Lower lobe of right lung (tissue), 2 donors: ENCODE results near the gene DCDC1. TPM values are rescaled to one million over a fixed set of nuclear protein-coding genes. Genes with fewer than 3 reads are reported as not detected.

ENCODE experiments used
- ATAC-seq, 2 donors: fragments of 200-7000 bp; cut with Tn5 transposase; one replicate each; pipeline ENCODE4 v1.9.1; 2020 to 2022; ENCODE audit warnings: mild to moderate bottlenecking in 2 of 2, moderate library complexity in 2 of 2
- DNase-seq: peaks from one replicate; pipeline ENCODE4 v3.0.0-alpha.2; 2020
- H3K27ac ChIP-seq: fragments of 200-600 bp; one replicate; pipeline ENCODE4 v1.8.0; 2022
- H3K27me3 ChIP-seq: fragments of 200-600 bp; one replicate; pipeline ENCODE4 v1.8.0; 2022; ENCODE audit warnings: low read depth
- H3K36me3 ChIP-seq: fragments of 200-600 bp; one replicate; pipeline ENCODE4 v1.8.0; 2022; ENCODE audit warnings: mild to moderate bottlenecking
- H3K4me1 ChIP-seq: fragments of 200-600 bp; one replicate; pipeline ENCODE4 v1.8.0; 2022
- H3K4me3 ChIP-seq: fragments of 200-600 bp; one replicate; pipeline ENCODE4 v1.8.0; 2022; ENCODE audit warnings: mild to moderate bottlenecking
- H3K9me3 ChIP-seq: fragments of 200-600 bp; one replicate; pipeline ENCODE4 v1.8.0; 2022
- CTCF ChIP-seq: fragments of 200-600 bp; IDR thresholded peaks from one replicate; pipeline ENCODE4 v1.8.0; 2022; ENCODE audit warnings: antibody characterized with exemption, mild to moderate bottlenecking
- intact Hi-C: fragments of 100-400 bp; cut with DNase I; formaldehyde crosslinking; loops from one replicate; pipeline ENCODE4 v1.11.0; 2022
- total RNA-seq: library from RNA; stranded (reverse); fragmentation: NEBNext Ultra II Directional; extraction: Animal tissue kit (Norgen Biotek cat#: 25700); gene quantifications from one replicate; pipeline ENCODE4 v1.2.1, GENCODE V29; 2021
- donor health status: DM: no; HTN: yes; CAD: no; lungs with severe emphysema.

Gene DCDC1
- total RNA-seq, 1 donor from 2014 or later: 4.1 TPM

- Histone ChIP-seq H3K27me3 (no peaks in the 10 kb centered on the region), H3K27ac (no peak overlapping the region), H3K36me3 (no peaks in the 10 kb centered on the region), H3K9me3 (peaks cover 15% of the 10 kb centered on the region), H3K4me3 (no peak overlapping the region), H3K4me1 (no peaks in the 10 kb centered on the region)
- intact Hi-C loops: no loop called here
- TF ChIP-seq CTCF: no peak
- ATAC-seq (no peak), DNase-seq (no peak)
Measured at GRCh38 chr11:31092638-31093037, 276.9 kb downstream of the DCDC1 start.

GRCh38 chr11:31089117-31089516 is 280.4 kb downstream of the DCDC1 start:
- Histone ChIP-seq H3K4me3 (no peak overlapping the region), H3K27me3 (no peaks in the 10 kb centered on the region), H3K9me3 (peaks cover 15% of the 10 kb centered on the region), H3K36me3 (no peaks in the 10 kb centered on the region), H3K4me1 (no peaks in the 10 kb centered on the region), H3K27ac (no peak overlapping the region)
- DNase-seq (no peak), ATAC-seq (no peak)
- no peak for TF ChIP-seq CTCF
- intact Hi-C loops: no loop called here

GRCh38 chr11:31069447-31070205 is 299.9 kb downstream of the DCDC1 start:
- Histone ChIP-seq H3K4me3 (no peak overlapping the region), H3K27me3 (no peaks in the 10 kb centered on the region), H3K4me1 (no peaks in the 10 kb centered on the region), H3K9me3 (no peaks in the 10 kb centered on the region), H3K27ac (no peak overlapping the region), H3K36me3 (no peaks in the 10 kb centered on the region)
- no peak for ATAC-seq
- no peak for TF ChIP-seq CTCF
- DNase-seq: no peak
- intact Hi-C loops: no loop called here

- intact Hi-C loops: no loop called here
- no peaks in the 10 kb centered on the region for H3K9me3 ChIP-seq
- ATAC-seq (no peak), DNase-seq (no peak)
- H3K36me3 ChIP-seq: no peaks in the 10 kb centered on the region
- no peak for TF ChIP-seq CTCF
- no peaks in the 10 kb centered on the region for H3K27me3 ChIP-seq
- no peaks in the 10 kb centered on the region for H3K4me1 ChIP-seq
- no peak overlapping the region for H3K27ac ChIP-seq
- H3K4me3 ChIP-seq: no peak overlapping the region
Measured at GRCh38 chr11:31060880-31061279, 308.7 kb downstream of the DCDC1 start.

- TF ChIP-seq CTCF: no peak
- Histone ChIP-seq H3K4me1 (no peaks in the 10 kb centered on the region), H3K9me3 (no peaks in the 10 kb centered on the region), H3K27ac (no peak overlapping the region), H3K4me3 (no peak overlapping the region), H3K27me3 (no peaks in the 10 kb centered on the region), H3K36me3 (no peaks in the 10 kb centered on the region)
- ATAC-seq (no peak), DNase-seq (no peak)
- intact Hi-C loops: no loop called here
Measured at GRCh38 chr11:31059529-31059928, 310.0 kb downstream of the DCDC1 start.
